Activated CD4-positive, alpha-beta T cell treated with anti-CD3 and anti-CD28 coated beads, Interleukin-2, amount 50 U/mL, for 16 hours (primary cell): ENCODE results near the gene C3orf85.
"Not testable (repeated sequence)": the region's sequence is repeated elsewhere in the genome, so short reads cannot be mapped to it uniquely, and the experiment has no call there.

Experiments
- DNase-seq: peaks from one replicate; pipeline ENCODE4 v3.0.0-alpha.2; 2020

The C3orf85 gene

GRCh38 chr3:109136523-109136922 lies at the start of gene C3orf85:
Gene C3orf85, plus strand, starts transcription at chr3:109136719. Its CDS starts 129 bp downstream, at chr3:109136848.
- DNase-seq, result no peak

DNA sequence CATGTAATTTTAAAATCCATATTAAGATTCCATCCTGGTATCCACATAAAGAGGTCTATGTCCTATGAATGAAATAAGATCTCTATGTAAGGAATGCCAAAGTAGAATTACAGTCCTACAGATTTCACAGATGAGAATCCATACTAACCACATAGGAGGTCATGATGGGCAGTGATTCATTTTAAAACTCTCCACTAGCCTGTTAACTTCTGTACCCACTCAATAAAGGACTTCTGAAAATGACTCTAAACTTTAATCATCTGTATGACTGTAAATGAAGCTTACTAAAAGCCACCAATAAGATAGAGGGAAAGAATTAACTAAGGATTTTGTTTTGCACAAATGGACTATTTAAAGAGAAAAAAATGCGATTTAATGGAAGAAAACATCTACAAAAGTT lies 47.3 kb upstream of the C3orf85 start:
- DNase-seq, result peak; percentile 2

DNA sequence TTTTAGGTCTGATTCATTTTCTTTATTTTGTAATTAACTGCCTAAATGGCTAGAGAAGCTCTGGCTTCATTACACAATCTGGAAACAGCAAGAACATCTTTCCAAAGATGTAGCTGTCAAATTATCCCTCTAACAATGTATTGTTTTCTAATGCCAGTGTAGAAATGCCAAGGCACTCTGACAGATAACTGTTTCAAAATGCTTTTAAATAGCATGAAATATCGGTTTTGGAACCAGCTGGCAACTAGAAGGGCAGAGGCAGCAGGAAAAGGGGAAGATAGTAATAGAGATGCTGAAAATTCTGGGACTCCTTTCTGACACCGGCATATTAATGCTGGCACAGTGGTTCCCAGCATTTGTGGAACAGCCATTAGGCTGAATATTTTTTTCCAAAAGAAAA lies 44.7 kb upstream of the C3orf85 start:
- no peak for DNase-seq

DNA sequence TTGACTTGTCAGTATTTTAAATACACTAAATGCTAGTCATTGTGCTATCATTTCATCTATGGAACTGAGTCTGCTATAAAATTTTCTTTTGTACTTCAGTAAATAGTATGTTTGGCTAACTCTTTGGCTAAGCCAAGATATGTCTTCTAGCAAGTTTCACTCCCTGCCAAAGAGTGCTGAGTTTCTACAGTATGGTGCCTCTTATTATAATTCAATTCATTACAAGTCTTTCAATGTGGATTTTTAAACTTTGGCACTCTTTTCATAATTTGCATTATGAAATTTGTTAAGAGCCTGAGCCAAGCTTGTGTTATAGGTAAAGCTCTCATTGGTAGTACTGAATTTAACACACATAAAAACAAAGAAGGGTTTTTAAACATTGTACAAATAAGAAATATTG lies 43.0 kb upstream of the C3orf85 start:
- DNase-seq, result no peak

GRCh38 chr3:109095166-109095565 lies 41.4 kb upstream of the C3orf85 start:
- no peak for DNase-seq

DNA sequence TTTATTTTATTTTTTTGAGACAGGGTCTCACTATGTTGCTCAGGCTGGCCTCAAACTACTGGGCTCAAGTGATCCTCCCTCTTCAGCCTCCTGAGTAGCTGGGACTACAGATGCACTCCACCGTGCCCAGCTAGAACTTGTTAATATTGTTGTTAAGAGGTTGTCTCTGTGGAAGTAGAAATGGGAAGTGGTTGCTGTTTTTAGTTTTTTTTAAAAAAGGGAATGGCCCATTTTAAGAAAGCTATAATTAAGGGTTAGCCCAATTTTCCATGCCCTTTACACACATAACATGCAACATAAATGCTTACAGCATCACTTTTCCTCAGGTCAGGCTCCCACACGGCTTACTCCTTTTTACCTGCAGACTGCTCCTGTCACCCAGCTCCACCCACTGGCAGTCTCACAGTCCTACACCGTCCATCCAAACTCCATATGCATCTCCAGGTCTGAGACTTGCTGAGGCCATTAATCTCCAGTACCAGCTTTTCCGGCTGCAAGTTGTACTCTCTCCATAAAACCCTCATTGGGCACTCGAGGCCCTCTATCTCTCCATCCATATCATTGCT lies 38.4 kb upstream of the C3orf85 start:
- DNase-seq, result peak; percentile 2

- no peak for DNase-seq
Measured at GRCh38 chr3:109109574-109109973, 26.9 kb upstream of the C3orf85 start.

GRCh38 chr3:109112946-109113760 lies 23.4 kb upstream of the C3orf85 start:
- no peak for DNase-seq

DNA sequence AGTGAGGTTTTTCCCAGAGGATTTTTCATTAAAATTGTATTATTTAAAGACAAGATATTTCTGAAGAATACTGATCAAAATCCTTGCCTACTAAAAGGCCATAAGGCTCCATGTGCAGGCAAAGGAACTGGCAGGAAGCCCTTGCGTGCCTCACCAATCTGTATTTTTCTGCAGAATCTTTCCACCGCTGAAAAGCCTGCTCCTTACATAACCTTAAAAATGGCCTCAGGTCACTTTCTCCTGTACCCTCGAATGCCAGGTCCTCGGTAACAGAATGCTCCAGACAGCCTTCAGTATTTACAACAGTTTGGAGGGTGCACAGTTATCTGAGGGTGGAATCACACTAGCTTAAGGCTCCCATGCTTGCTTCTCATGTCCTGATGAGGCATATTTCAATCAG lies 21.8 kb upstream of the C3orf85 start:
- DNase-seq, result no peak

DNA sequence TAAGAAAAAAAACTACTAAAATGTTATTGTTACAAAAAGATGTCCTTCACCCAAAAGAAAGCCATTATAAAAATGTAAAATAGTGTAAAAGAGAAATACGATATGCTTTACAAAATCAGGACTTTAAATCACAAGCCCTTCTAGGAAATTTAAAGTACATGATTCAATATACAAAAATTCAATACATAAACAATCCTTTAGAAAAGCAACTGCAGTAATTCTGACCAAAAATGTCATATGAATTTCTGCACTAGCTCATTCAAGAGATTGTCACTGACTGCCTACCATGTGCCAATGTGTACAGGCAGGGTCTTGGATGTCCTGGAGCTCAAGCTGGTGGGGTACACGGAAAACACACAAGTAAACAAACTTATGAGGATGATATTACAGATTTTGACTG lies 21.1 kb upstream of the C3orf85 start:
- DNase-seq, result no peak

- DNase-seq, result no peak
Measured at GRCh38 chr3:109116031-109116430, 20.5 kb upstream of the C3orf85 start.

GRCh38 chr3:109117939-109118338 lies 18.6 kb upstream of the C3orf85 start, which contains the start of gene MORC1:
Gene MORC1, minus strand, starts transcription at chr3:109118134. Its CDS starts 75 bp downstream, at chr3:109118059.
- DNase-seq, result no peak

- DNase-seq, result no peak
Measured at GRCh38 chr3:109118584-109118983, 17.9 kb upstream of the C3orf85 start.

GRCh38 chr3:109122690-109123089 lies 13.8 kb upstream of the C3orf85 start:
- DNase-seq, result no peak

DNA sequence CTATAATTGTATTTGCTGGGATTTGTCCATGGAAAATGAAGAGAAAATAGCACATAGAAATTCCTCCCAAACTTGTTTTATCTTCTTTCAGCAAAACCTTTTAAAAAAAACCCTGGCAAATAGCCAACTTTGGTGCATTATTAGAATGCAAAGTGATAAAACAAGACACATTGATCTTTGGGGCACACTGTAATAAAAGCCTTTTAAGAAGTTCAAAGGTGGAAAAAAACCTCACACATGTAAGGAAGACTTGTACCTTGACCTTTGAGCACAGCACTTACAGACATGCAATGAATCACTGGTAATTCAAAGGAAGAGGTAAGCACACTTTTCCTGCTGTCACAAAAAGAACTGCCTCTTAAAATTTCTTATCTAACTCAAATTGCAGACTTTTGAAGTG lies 10.6 kb upstream of the C3orf85 start:
- no peak for DNase-seq

DNA sequence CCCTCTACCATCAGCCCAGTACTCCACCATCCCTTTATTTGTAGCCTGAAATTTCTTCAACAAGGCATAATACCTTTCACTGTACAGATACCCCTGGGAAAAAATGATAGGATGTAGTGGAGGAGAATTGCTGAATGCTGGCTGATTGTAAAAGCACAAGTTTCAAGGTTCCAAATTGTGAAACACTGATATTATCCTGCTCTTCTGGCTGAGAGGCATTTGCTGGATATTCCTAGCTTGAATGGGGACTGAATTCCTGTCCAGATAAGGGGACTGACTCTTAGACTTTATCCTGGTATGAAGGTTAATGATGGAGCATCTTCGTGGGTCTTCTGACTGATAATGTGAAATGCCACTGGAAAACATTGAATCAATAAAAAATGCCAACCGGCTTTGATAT lies 9.0 kb upstream of the C3orf85 start:
- no peak for DNase-seq

DNA sequence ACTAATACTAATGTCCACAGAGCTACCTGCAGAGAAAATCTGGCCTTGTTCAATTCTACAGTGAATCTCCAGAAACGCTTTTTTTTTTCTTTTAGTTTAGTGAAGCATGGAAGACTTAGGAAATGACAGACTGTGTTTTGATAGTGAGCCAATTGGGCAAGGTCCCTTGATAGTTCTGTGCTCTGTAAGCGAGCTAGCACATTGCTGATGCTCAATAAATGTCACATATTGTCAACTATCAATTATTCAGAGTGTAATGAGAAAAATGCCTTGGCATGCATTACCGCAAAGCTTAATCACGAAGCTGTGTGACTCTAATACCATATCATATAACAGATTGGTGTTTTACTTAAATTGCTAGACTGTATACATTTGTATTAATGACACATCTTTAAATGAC lies 5.2 kb upstream of the C3orf85 start:
- no peak for DNase-seq

DNA sequence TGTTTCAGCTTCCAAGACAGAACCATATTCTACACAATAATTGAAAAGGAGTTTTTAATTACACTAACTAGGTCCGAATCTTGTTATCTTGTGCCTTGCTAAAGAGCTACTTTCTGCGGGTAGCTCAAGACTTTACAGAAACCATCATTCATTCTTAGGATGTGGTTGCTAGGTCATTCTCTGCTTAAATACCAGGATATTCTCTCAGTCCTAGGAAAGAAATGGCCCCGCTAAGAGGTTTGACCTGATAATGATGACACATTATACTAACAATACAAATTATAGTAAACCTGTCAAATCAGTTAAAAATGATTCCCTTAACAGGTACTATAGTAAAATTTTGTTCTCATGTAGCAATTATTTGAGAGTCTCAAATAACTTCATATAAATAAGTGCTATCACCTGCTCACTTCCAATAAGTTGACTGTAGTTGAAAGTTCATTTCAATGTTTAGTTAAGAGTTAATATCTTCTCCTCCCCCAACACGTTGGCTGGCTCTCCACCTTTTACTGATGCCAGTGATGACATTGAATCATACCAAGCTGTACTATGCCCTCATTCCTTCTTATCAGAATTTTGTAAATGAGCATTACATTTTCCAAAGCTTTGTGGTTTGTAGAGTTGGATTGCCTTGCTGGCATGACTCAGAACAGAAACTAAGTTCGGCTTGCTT lies 3.6 kb upstream of the C3orf85 start:
- no peak for DNase-seq

DNA sequence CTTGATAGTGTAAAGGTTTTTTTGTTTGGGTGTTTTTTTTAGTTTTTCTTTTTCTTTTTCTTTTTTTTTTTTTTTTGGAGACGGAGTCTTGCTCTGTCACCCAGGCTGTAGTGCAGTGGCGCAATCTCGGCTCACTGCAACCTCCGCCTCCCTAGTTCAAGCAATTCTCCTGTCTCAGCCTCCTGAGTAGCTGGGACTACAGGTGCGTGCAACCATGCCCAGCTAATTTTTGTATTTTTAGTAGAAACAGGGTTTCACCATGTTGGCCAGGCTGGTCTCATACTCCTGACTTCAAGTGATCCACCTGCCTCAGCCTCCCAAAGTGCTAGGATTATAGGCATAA lies 3.1 kb upstream of the C3orf85 start:
- DNase-seq, result not testable (repeated sequence)

GRCh38 chr3:109137761-109138160 lies 1.2 kb downstream of the C3orf85 start:
- DNase-seq, result no peak

DNA sequence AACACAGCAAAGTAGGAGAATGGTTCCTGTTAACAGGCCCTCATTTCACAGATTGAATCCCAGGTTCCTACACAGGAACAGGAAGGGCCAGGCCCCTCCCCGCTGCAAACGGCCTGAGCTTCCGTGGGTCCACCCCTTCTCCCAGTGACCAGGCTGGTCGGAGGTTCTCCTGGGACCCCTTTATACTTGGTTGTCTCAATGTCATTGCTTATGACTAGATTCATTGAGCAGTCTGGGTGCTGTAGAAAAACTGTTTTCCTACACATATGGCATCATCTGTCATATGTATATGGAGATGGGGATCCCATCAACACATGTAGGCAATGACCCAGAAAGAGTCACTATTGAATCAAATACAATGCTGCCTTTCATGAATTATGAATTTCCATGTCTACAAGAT lies 3.8 kb downstream of the C3orf85 start:
- DNase-seq, result no peak

DNA sequence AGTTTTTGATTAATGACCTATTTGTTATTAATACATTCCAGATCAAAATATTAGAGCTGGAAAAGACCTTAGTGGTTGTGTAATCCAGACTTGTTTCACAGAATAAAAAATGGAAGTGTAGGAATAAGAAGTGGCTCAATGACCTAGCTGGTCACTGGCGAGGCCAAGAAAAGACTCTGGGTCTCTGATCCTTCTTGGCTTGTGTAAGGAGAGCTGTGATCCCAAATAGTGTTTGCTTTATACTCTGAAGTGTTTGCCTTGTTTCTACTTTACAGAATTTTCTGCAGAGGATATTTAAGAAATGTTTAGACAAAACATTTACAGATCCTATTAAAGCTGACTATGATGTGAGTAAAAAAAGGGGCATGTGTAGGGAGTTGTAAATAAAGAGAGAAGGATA lies 7.1 kb downstream of the C3orf85 start:
- no peak for DNase-seq

DNA sequence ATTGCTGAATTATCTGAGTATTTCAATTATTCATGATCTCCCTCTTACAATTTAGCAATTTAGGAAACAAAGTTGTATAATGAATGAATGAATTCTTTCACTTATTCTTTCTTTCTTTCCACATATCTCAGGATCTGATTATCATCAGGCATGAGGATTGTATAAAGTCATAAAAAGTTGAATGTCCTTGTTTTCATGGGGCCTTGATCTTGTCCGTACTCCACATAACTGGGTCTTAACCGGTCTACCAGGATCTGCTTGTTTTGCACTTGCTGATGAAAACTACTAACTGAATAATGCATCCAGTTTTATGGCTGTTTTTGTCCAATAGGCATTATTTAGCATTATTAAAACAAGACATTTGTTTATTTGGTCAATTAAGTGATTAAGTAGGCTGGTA lies 12.6 kb downstream of the C3orf85 start:
- no peak for DNase-seq

DNA sequence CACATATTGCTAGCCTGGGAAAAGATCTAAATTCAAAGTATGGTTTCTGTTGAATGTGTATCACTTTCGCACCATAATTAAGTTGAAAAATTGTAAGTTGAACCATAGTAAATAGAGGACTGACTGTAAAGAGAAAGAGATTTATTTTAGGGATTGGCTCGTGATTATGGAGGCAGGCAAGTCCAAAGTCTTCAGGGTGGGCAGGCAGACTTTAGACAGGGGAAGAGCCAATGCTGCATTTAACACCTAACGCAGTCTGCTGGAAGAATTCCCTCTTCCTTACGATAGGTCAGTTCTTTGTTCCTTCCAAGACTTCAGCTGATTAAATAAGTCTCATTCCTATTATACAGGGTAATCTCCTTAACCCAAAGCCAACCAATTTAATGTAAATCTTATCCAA lies 15.8 kb downstream of the C3orf85 start:
- DNase-seq, result no peak
